WTC11 (cell line): ENCODE results near the gene NUDCD3.

Experiments used
- CTCF ChIP-seq: fragments of 200-600 bp; IDR thresholded peaks from 2 replicates; pipeline ENCODE4 v1.8.0; 2022; ENCODE audit warnings: antibody characterized with exemption
- ESRRA ChIP-seq: sonication (generic); formaldehyde crosslinking; IDR thresholded peaks from 2 replicates; pipeline ENCODE4 v1.8.1; 2022; ENCODE audit warnings: mild to moderate bottlenecking, missing genetic modification reagents, borderline replicate concordance
- MAX ChIP-seq: sonication (generic); formaldehyde crosslinking; IDR thresholded peaks from 2 replicates; pipeline ENCODE4 v1.8.0; 2022; ENCODE audit warnings: mild to moderate bottlenecking, missing genetic modification reagents
- NR2C2 ChIP-seq: sonication (generic); formaldehyde crosslinking; IDR thresholded peaks from 2 replicates; pipeline ENCODE4 v1.8.0; 2022; ENCODE audit warnings: mild to moderate bottlenecking, missing genetic modification reagents
- PRDM15 ChIP-seq: sonication (generic); formaldehyde crosslinking; IDR thresholded peaks from 2 replicates; pipeline ENCODE4 v1.8.0; 2022; ENCODE audit warnings: missing genetic modification reagents
- TEAD4 ChIP-seq: sonication (generic); formaldehyde crosslinking; IDR thresholded peaks from 2 replicates; pipeline ENCODE4 v1.8.0; 2022; ENCODE audit warnings: mild to moderate bottlenecking, missing genetic modification reagents
- TP53 ChIP-seq: sonication (generic); formaldehyde crosslinking; IDR thresholded peaks from 2 replicates; pipeline ENCODE4 v1.8.1; 2023; ENCODE audit warnings: mild to moderate bottlenecking, missing genetic modification reagents
- USF1 ChIP-seq: sonication (generic); formaldehyde crosslinking; IDR thresholded peaks from 2 replicates; pipeline ENCODE4 v1.8.0; 2022; ENCODE audit warnings: mild to moderate bottlenecking, missing genetic modification reagents
- ZMAT4 ChIP-seq: fragments of 250-450 bp; sonication (Bioruptor Pico); IDR thresholded peaks from 2 replicates; pipeline ENCODE4 v1.9.0; 2021; ENCODE audit warnings: mild to moderate bottlenecking
- ZNF281 ChIP-seq: sonication (generic); formaldehyde crosslinking; IDR thresholded peaks from 2 replicates; pipeline ENCODE4 v1.8.0; 2023; ENCODE audit warnings: mild to moderate bottlenecking, missing genetic modification reagents
- ZNF416 ChIP-seq: fragments of 250-450 bp; sonication (Bioruptor Pico); IDR thresholded peaks from 2 replicates; pipeline ENCODE4 v1.9.0; 2021; ENCODE audit warnings: mild to moderate bottlenecking, inconsistent platforms

GRCh38 chr7:44471436-44471835 lies 19.0 kb downstream of the NUDCD3 start:
- TF ChIP-seq TEAD4 (CRISPR knock-in tag): no peak
- no peak for TF ChIP-seq PRDM15
- TF ChIP-seq TP53: no peak
- TF ChIP-seq CTCF: no peak
- no peak for TF ChIP-seq NR2C2 (CRISPR knock-in tag)
- no peak for TF ChIP-seq ZNF416 (CRISPR knock-in tag)
- no peak for TF ChIP-seq USF1 (CRISPR knock-in tag)
- no peak for TF ChIP-seq ZNF281 (CRISPR knock-in tag)
- no peak for TF ChIP-seq ESRRA (CRISPR knock-in tag)
- TF ChIP-seq MAX (CRISPR knock-in tag): no peak
- no peak for TF ChIP-seq ZMAT4
